SK-N-SH (cell line): ENCODE results near the gene SEC61A1. TPM values are rescaled to one million over a fixed set of nuclear protein-coding genes. Genes with fewer than 3 reads are reported as not detected.
A peak's percentile ranks its signal among the peaks of the same experiment; 100 is the strongest.

Source experiments
- CTCF ChIA-PET: fragments of 300-600, 350-600 bp; formaldehyde crosslinking; extraction: SDS; loops from one replicate; lab custom pipeline; 2021; lab: Yijun Ruan, JAX
- POLR2A ChIA-PET: fragments of 350-600 bp; sonication (Branson Sonifier 250); formaldehyde crosslinking; extraction: SDS; loops from one replicate; lab custom pipeline; 2020; ENCODE audit warnings: antibody characterized with exemption, inconsistent platforms; lab: Yijun Ruan, JAX
- DNase-seq: peaks from one replicate; pipeline ENCODE4 v3.0.0; 2012
- H2AFZ ChIP-seq: fragments of 200-600 bp; sonication (generic); 2 replicates; pipeline ENCODE4 v1.8.1; 2016; ENCODE audit warnings: antibody characterized with exemption, mild to moderate bottlenecking, low read depth
- H3F3A ChIP-seq: fragments of 200-600 bp; sonication (generic); replicated peaks from 2 replicates; pipeline ENCODE3; 2016; ENCODE audit warnings: antibody characterized with exemption, mild to moderate bottlenecking; ENCODE audit not compliant: insufficient read depth
- H3K27ac ChIP-seq, 2 experiments: fragments of 200-500 bp in 1 of 2; fragments of 200-600 bp in 1 of 2; sonication (Bioruptor generic) in 1 of 2; sonication (generic), shearing (Covaris generic) in 1 of 2; 2 replicates each; pipeline versions ENCODE4 v1.5.1 to v1.6.1; 2014 to 2016; ENCODE audit warnings: low read depth in 2 of 2, inconsistent platforms in 1 of 2, low read length in 1 of 2, mild to moderate bottlenecking in 1 of 2, mixed read lengths in 1 of 2
- H3K27me3 ChIP-seq: fragments of 200-600 bp; sonication (generic), shearing (Covaris generic); 2 replicates; pipeline ENCODE4 v1.6.1; 2016; ENCODE audit warnings: mixed run types; ENCODE audit not compliant: insufficient read depth
- H3K36me3 ChIP-seq, 2 experiments: fragments of 200-500 bp in 1 of 2; fragments of 200-600 bp in 1 of 2; sonication (Bioruptor generic) in 1 of 2; sonication (generic) in 1 of 2; replicated peaks in 1 of 2; 2 replicates each; pipeline versions ENCODE3 to v1.5.1; 2014 to 2016; ENCODE audit warnings: low read length in 1 of 2, mild to moderate bottlenecking in 1 of 2; ENCODE audit not compliant: insufficient read depth in 2 of 2, control insufficient read depth in 1 of 2
- H3K4me1 ChIP-seq, 2 experiments: fragments of 200-500 bp in 1 of 2; fragments of 200-600 bp in 1 of 2; sonication (Bioruptor generic) in 1 of 2; sonication (generic), shearing (Covaris generic) in 1 of 2; 2 replicates each; pipeline versions ENCODE4 v1.5.1 to v1.6.1; 2014 to 2016; ENCODE audit warnings: low read depth in 1 of 2, low read length in 1 of 2, mixed run types in 1 of 2; ENCODE audit not compliant: insufficient read depth in 2 of 2, control insufficient read depth in 1 of 2
- H3K4me2 ChIP-seq: fragments of 200-600 bp; sonication (generic), shearing (Covaris generic); 2 replicates; pipeline ENCODE4 v1.6.1; 2017; ENCODE audit warnings: mixed run types
- H3K4me3 ChIP-seq, 2 experiments: fragments of 200-500 bp in 1 of 2; fragments of 200-600 bp in 1 of 2; sonication (Bioruptor generic) in 1 of 2; sonication (generic), shearing (Covaris generic) in 1 of 2; 2 replicates each; pipeline versions ENCODE4 v1.5.1 to v1.8.1; 2014 to 2016; ENCODE audit warnings: low read depth in 2 of 2, inconsistent platforms in 1 of 2, low read length in 1 of 2, mild to moderate bottlenecking in 1 of 2, mixed read lengths in 1 of 2, moderate library complexity in 1 of 2
- H3K79me2 ChIP-seq: fragments of 200-600 bp; sonication (generic); 2 replicates; pipeline ENCODE4 v1.8.1; 2017; ENCODE audit warnings: mild to moderate bottlenecking; ENCODE audit not compliant: insufficient read depth
- H3K9ac ChIP-seq: fragments of 200-600 bp; sonication (generic); 2 replicates; pipeline ENCODE4 v1.6.1; 2017; ENCODE audit warnings: mixed run types
- H3K9me2 ChIP-seq: fragments of 200-600 bp; sonication (generic); 2 replicates; pipeline ENCODE4 v1.6.1; 2017; ENCODE audit warnings: mixed run types
- H3K9me3 ChIP-seq: fragments of 200-600 bp; sonication (generic); 2 replicates; pipeline ENCODE4 v1.6.1; 2017; ENCODE audit warnings: mixed run types, mild to moderate bottlenecking, moderate library complexity
- H4K20me1 ChIP-seq: fragments of 200-600 bp; sonication (generic); 2 replicates; pipeline ENCODE4 v1.6.1; 2017; ENCODE audit warnings: mild to moderate bottlenecking, mixed run types; ENCODE audit not compliant: insufficient read depth
- CTCF ChIP-seq: fragments of 200-600 bp; sonication (generic); IDR thresholded peaks from 2 replicates; pipeline ENCODE4 v1.6.1; 2017; ENCODE audit warnings: antibody characterized with exemption, mild to moderate bottlenecking, moderate library complexity
- ELF1 ChIP-seq: IDR thresholded peaks from 2 replicates; pipeline ENCODE4 v1.4.0; 2012
- FOSL2 ChIP-seq: IDR thresholded peaks from 2 replicates; pipeline ENCODE4 v1.4.0; 2012; ENCODE audit warnings: low read depth, mild to moderate bottlenecking, moderate library complexity, borderline replicate concordance
- FOXM1 ChIP-seq: IDR thresholded peaks from 2 replicates; pipeline ENCODE4 v1.4.0; 2012; ENCODE audit warnings: low read depth, mild to moderate bottlenecking
- GATA2 ChIP-seq: sonication (generic); formaldehyde crosslinking; IDR thresholded peaks from 2 replicates; pipeline ENCODE4 v1.5.0; 2020; ENCODE audit warnings: mild to moderate bottlenecking, missing genetic modification reagents
- MEF2A ChIP-seq: IDR thresholded peaks from 2 replicates; pipeline ENCODE4 v1.4.0; 2012; ENCODE audit warnings: low read depth, borderline replicate concordance
- MXI1 ChIP-seq: IDR thresholded peaks from 2 replicates; pipeline ENCODE4 v1.6.1; 2012; ENCODE audit warnings: mild to moderate bottlenecking, low read depth, low read length, improper control_type of control experiment
- NRF1 ChIP-seq: IDR thresholded peaks from 2 replicates; pipeline ENCODE4 v1.6.1; 2012; ENCODE audit warnings: low read depth, mild to moderate bottlenecking, low read length
- POLR2AphosphoS5 ChIP-seq: IDR thresholded peaks from 2 replicates; pipeline ENCODE4 v1.6.1; 2012; ENCODE audit warnings: low read depth, low read length
- RAD21 ChIP-seq: IDR thresholded peaks from 2 replicates; pipeline ENCODE4 v1.6.1; 2012; ENCODE audit warnings: mild to moderate bottlenecking, low read length
- REST ChIP-seq: IDR thresholded peaks from 2 replicates; pipeline ENCODE4 v1.6.1; 2012; ENCODE audit warnings: mild to moderate bottlenecking, low read depth, low read length, moderate library complexity
- RXRA ChIP-seq: IDR thresholded peaks from 2 replicates; pipeline ENCODE4 v1.4.0; 2012; ENCODE audit warnings: low read depth, mild to moderate bottlenecking, borderline replicate concordance
- SIN3A ChIP-seq: IDR thresholded peaks from 2 replicates; pipeline ENCODE4 v1.6.1; 2012; ENCODE audit warnings: low read depth, mild to moderate bottlenecking, low read length, moderate library complexity, borderline replicate concordance
- TCF12 ChIP-seq: IDR thresholded peaks from 2 replicates; pipeline ENCODE4 v1.4.0; 2012
- YY1 ChIP-seq: IDR thresholded peaks from 2 replicates; pipeline ENCODE4 v1.4.0; 2012; ENCODE audit warnings: low read depth, mild to moderate bottlenecking
- WGBS: methylation state at CpG from one replicate; pipeline ENCODE4 v1.1.6; 2017; ENCODE audit warnings: low lambda C conversion rate; 5-methylcytosine and 5-hydroxymethylcytosine counted together
- polyA plus RNA-seq, 3 experiments: library from polyadenylated mRNA; depleted of rRNA; stranded (reverse); fragments of >200 nt; gene quantifications; 2 replicates each; pipeline ENCODE4 v1.2.3, GENCODE V29; 2012

The SEC61A1 gene
- polyA plus RNA-seq, 1 of the 3 experiments (the other 2 are of a cell fraction), result 153 TPM

- TF ChIP-seq GATA2 (CRISPR knock-in tag) (peak; percentile 58), REST (peak; percentile 35; the same call in 1 of the 2 replicates), RXRA (peak; percentile 60; the same call in 1 of the 2 replicates), MEF2A (peak; percentile 91), POLR2AphosphoS5 (peak; percentile 76; the same call in 1 of the 2 replicates), NRF1 (no peak), RAD21 (peak; percentile 10; the same call in 1 of the 2 replicates), FOXM1 (peak; percentile 86)
Measured at GRCh38 chr3:128112357-128112968, 60.2 kb downstream of the SEC61A1 start (continued).

- POLR2A ChIA-PET, result interaction anchor here (1.3 kb wide), 1 partner anchor 9 kb away, joined by 3 read pairs; the partner anchor contains the start of gene RUVBL1
- DNase-seq, result no peak
- Histone ChIP-seq H3K79me2 (peaks cover 38% of the 10 kb centered on the region), H3K27me3 (no peaks in the 10 kb centered on the region), H3K9ac (no peak overlapping the region), H3K27ac (peak overlapping the region; percentile 93 to 97), H3K4me3 (no peak overlapping the region), H2AFZ (no peak overlapping the region), H3K4me1 (peaks cover 24 to 37% of the 10 kb centered on the region in 2 experiments), H3K9me3 (no peaks in the 10 kb centered on the region), H3K9me2 (no peaks in the 10 kb centered on the region), H4K20me1 (no peaks in the 10 kb centered on the region)
- CTCF ChIA-PET, result interaction anchor here (0.6 to 10.8 kb wide), 3 partner anchors 19 to 46 kb away, joined by 3 to 89 read pairs (median 4); no protein-coding TSS in a partner anchor
- WGBS, result 85% methylated on average over 8 of the region's 9 CpGs
- TF ChIP-seq YY1 (no peak), ELF1 (no peak), SIN3A (no peak), TCF12 (peak; percentile 22; the same call in 1 of the 2 replicates), CTCF (no peak), REST (no peak), MXI1 (no peak), FOSL2 (no peak), GATA2 (CRISPR knock-in tag) (0 out of 2 replicates have a peak, but pooled peaks have one; percentile 15)
- TF ChIP-seq, all 33 proteins: peak for 2
- Histone ChIP-seq H3K4me2 (no peak overlapping the region), H3K36me3 (peaks cover 32 to 39% of the 10 kb centered on the region in 2 experiments), H3F3A (peaks cover 30% of the 10 kb centered on the region)
Measured at GRCh38 chr3:128113817-128114794, 61.9 kb downstream of the SEC61A1 start.
